ENCODE measurements around the gene SLC2A5. TPM values are rescaled to one million over a fixed set of nuclear protein-coding genes. Genes with fewer than 3 reads are reported as not detected.

The SLC2A5 gene
- total RNA-seq, 1 experiment from 2014 or later: 0.61 TPM

GRCh38 chr1:9018333-9018732, 51.1 kb downstream of the SLC2A5 start:
- TF ChIP-seq CTCF (IDR thresholded peaks at IDR 0.05; ENCODE audit: unreplicated experiment): no peak
- intact Hi-C loops (cut with micrococcal nuclease): no loop called here
- H3K4me3 Mint-ChIP-seq (ENCODE audit: unreplicated experiment): no peak overlapping the region
- DNase-seq (ENCODE audit: unreplicated experiment): no peak
- no peaks in the 10 kb centered on the region for H3K27me3 Mint-ChIP-seq (ENCODE audit: insufficient read depth, unreplicated experiment)
- ChIA-PET CTCF (no interaction called here), POLR2A (no interaction called here)
- no peaks in the 10 kb centered on the region for H3K4me1 Mint-ChIP-seq (ENCODE audit: insufficient read depth, unreplicated experiment)
- BruUV-seq (replicated peaks): no TSS peak
- no peaks in the 10 kb centered on the region for H3K36me3 Mint-ChIP-seq (ENCODE audit: insufficient read depth, unreplicated experiment)
- H3K27ac Mint-ChIP-seq (ENCODE audit: low read depth, unreplicated experiment): no peak overlapping the region
- H3K9me3 Mint-ChIP-seq (ENCODE audit: unreplicated experiment): no peaks in the 10 kb centered on the region

- Mint-ChIP-seq H3K27ac (ENCODE audit: low read depth, unreplicated experiment) (no peak overlapping the region), H3K4me1 (ENCODE audit: insufficient read depth, unreplicated experiment) (peaks cover 7% of the 10 kb centered on the region), H3K9me3 (ENCODE audit: unreplicated experiment) (no peaks in the 10 kb centered on the region), H3K27me3 (ENCODE audit: insufficient read depth, unreplicated experiment) (no peaks in the 10 kb centered on the region), H3K4me3 (ENCODE audit: unreplicated experiment) (no peak overlapping the region), H3K36me3 (ENCODE audit: insufficient read depth, unreplicated experiment) (no peaks in the 10 kb centered on the region)
- ChIA-PET POLR2A (no interaction called here), CTCF (interaction anchor here (1.6 kb wide), 1 partner anchor 11 kb away, joined by 11 read pairs; no protein-coding TSS in a partner anchor)
- BruUV-seq (replicated peaks): no TSS peak
- intact Hi-C loops (cut with micrococcal nuclease): no loop called here
- no peak for TF ChIP-seq CTCF (IDR thresholded peaks at IDR 0.05; ENCODE audit: unreplicated experiment)
- DNase-seq (ENCODE audit: unreplicated experiment): no peak
These were observed 53.0 kb downstream of the SLC2A5 start for GRCh38 chr1:9016455-9016854.

GRCh38 chr1:9014475-9015375, 54.7 kb downstream of the SLC2A5 start:
- no peaks in the 10 kb centered on the region for H3K27me3 Mint-ChIP-seq (ENCODE audit: insufficient read depth, unreplicated experiment)
- intact Hi-C loops (cut with micrococcal nuclease): no loop called here
- ChIA-PET POLR2A (interaction anchor here (1.1 kb wide), 1 partner anchor 11 kb away, joined by 3 read pairs; no protein-coding TSS in a partner anchor), CTCF (interaction anchor here (0.6 to 2.7 kb wide), 3 partner anchors 9 to 109 kb away, joined by 4 to 18 read pairs (median 4); no protein-coding TSS in a partner anchor)
- peaks cover 14% of the 10 kb centered on the region for H3K4me1 Mint-ChIP-seq (ENCODE audit: insufficient read depth, unreplicated experiment)
- no peak for TF ChIP-seq CTCF (IDR thresholded peaks at IDR 0.05; ENCODE audit: unreplicated experiment)
- no peak overlapping the region for H3K4me3 Mint-ChIP-seq (ENCODE audit: unreplicated experiment)
- no TSS peak for BruUV-seq (replicated peaks)
- H3K27ac Mint-ChIP-seq (ENCODE audit: low read depth, unreplicated experiment): no peak overlapping the region
- H3K36me3 Mint-ChIP-seq (ENCODE audit: insufficient read depth, unreplicated experiment): no peaks in the 10 kb centered on the region
- no peak for DNase-seq (ENCODE audit: unreplicated experiment)
- no peaks in the 10 kb centered on the region for H3K9me3 Mint-ChIP-seq (ENCODE audit: unreplicated experiment)

GRCh38 chr1:9013819-9014218, 55.6 kb downstream of the SLC2A5 start:
- H3K4me1 Mint-ChIP-seq (ENCODE audit: insufficient read depth, unreplicated experiment): peaks cover 14% of the 10 kb centered on the region
- no peak overlapping the region for H3K4me3 Mint-ChIP-seq (ENCODE audit: unreplicated experiment)
- BruUV-seq (replicated peaks): no TSS peak
- H3K27me3 Mint-ChIP-seq (ENCODE audit: insufficient read depth, unreplicated experiment): no peaks in the 10 kb centered on the region
- no peaks in the 10 kb centered on the region for H3K9me3 Mint-ChIP-seq (ENCODE audit: unreplicated experiment)
- no peaks in the 10 kb centered on the region for H3K36me3 Mint-ChIP-seq (ENCODE audit: insufficient read depth, unreplicated experiment)
- H3K27ac Mint-ChIP-seq (ENCODE audit: low read depth, unreplicated experiment): no peak overlapping the region
- ChIA-PET CTCF (interaction anchor here (0.6 to 2.7 kb wide), 2 partner anchors 8 to 18 kb away, joined by 4 to 18 read pairs; no protein-coding TSS in a partner anchor), POLR2A (interaction anchor here (1.1 to 1.7 kb wide), 2 partner anchors 9 to 179 kb away, joined by 4 to 5 read pairs; no protein-coding TSS in a partner anchor)
- intact Hi-C loops (cut with micrococcal nuclease): no loop called here
- DNase-seq (ENCODE audit: unreplicated experiment): peak; percentile 33
- no peak for TF ChIP-seq CTCF (IDR thresholded peaks at IDR 0.05; ENCODE audit: unreplicated experiment)
